GM12878 (cell line): ENCODE measurements around the gene ACOT12. TPM values are rescaled to one million over a fixed set of nuclear protein-coding genes. Genes with fewer than 3 reads are reported as not detected.

Source experiments
- ATAC-seq: fragments of 200-7000 bp; cut with Tn5 transposase; 3 replicates; pipeline ENCODE4 v1.9.1; 2020; ENCODE audit warnings: mild to moderate bottlenecking, moderate library complexity
- BruUV-seq: library from RNA; stranded (reverse); fragments of 400-500 nt; replicated peaks from 2 replicates; lab custom pipeline; 2021; lab: Mats Ljungman, UMichigan
- CTCF ChIA-PET: fragments of 300-600 bp; sonication (Branson Sonifier 250); formaldehyde crosslinking; extraction: SDS; loops from one replicate; lab custom pipeline; 2021; ENCODE audit warnings: inconsistent platforms; lab: Yijun Ruan, JAX
- POLR2A ChIA-PET: fragments of 350-600 bp; formaldehyde crosslinking; extraction: SDS; loops from one replicate; lab custom pipeline; 2021; ENCODE audit warnings: inconsistent platforms; lab: Charles Lee
- RAD21 ChIA-PET: fragments of 300-600 bp; sonication (Branson Sonifier 250); formaldehyde crosslinking; loops from one replicate; lab custom pipeline; 2023; ENCODE audit warnings: antibody characterized with exemption; ENCODE audit not compliant: unreplicated experiment; lab: Charles Lee
- SMC1A ChIA-PET: fragments of 300-600 bp; sonication (Branson Sonifier 250); formaldehyde crosslinking; loops from one replicate; lab custom pipeline; 2023; ENCODE audit not compliant: unreplicated experiment, uncharacterized antibody; lab: Charles Lee
- DNase-seq: peaks from one replicate; pipeline ENCODE4 v3.0.0-alpha.2; 2011; ENCODE audit warnings: low read depth, low spot score
- FAIRE-seq: peaks from 3 replicates; lab custom pipeline; 2011; peaks lifted over from hg19 to GRCh38; lab: Jason Lieb, UNC
- H2AFZ ChIP-seq: 2 replicates; pipeline ENCODE4 v1.6.0; 2011; ENCODE audit warnings: low read depth, low read length, control low read depth; ENCODE audit not compliant: control insufficient read depth
- H3K27ac ChIP-seq: 2 replicates; pipeline ENCODE4 v1.5.1; 2011; ENCODE audit warnings: control low read depth; ENCODE audit not compliant: control insufficient read depth, insufficient read depth
- H3K27me3 ChIP-seq, 2 experiments: replicated peaks in 1 of 2; 2 replicates each; pipeline versions ENCODE4 v1.6.0 to v1.6.1; 2011; ENCODE audit warnings: low read length in 1 of 2; ENCODE audit not compliant: control insufficient read depth in 2 of 2, insufficient read depth in 2 of 2
- H3K36me3 ChIP-seq, 2 experiments: 2 replicates each; pipeline ENCODE4 v1.5.1; 2011; ENCODE audit warnings: low read length in 1 of 2; ENCODE audit not compliant: control insufficient read depth in 2 of 2, insufficient read depth in 2 of 2
- H3K4me1 ChIP-seq: 2 replicates; pipeline ENCODE4 v1.6.1; 2011; ENCODE audit warnings: mild to moderate bottlenecking, low read length, moderate library complexity, mixed read lengths; ENCODE audit not compliant: control insufficient read depth, insufficient read depth
- H3K4me2 ChIP-seq: 2 replicates; pipeline ENCODE4 v1.6.0; 2011; ENCODE audit warnings: control low read depth; ENCODE audit not compliant: control insufficient read depth, insufficient read depth
- H3K4me3 ChIP-seq: fragments of 200-600 bp; sonication (generic); 2 replicates; pipeline ENCODE4 v1.5.1; 2016
- H3K79me2 ChIP-seq: 2 replicates; pipeline ENCODE4 v1.6.0; 2011; ENCODE audit warnings: low read length; ENCODE audit not compliant: control insufficient read depth, insufficient read depth
- H3K9ac ChIP-seq: 2 replicates; pipeline ENCODE4 v1.8.0; 2011; ENCODE audit warnings: low read length, control low read depth, mixed read lengths; ENCODE audit not compliant: control insufficient read depth, insufficient read depth
- H3K9me3 ChIP-seq: replicated peaks from 3 replicates; pipeline ENCODE4 v1.5.1; 2011; ENCODE audit warnings: mild to moderate bottlenecking, low read length; ENCODE audit not compliant: control insufficient read depth, insufficient read depth
- H4K20me1 ChIP-seq: 2 replicates; pipeline ENCODE4 v1.6.0; 2011; ENCODE audit not compliant: control insufficient read depth, insufficient read depth
- CBFB ChIP-seq: IDR thresholded peaks from 2 replicates; pipeline ENCODE4 v1.6.1; 2016; ENCODE audit warnings: antibody characterized with exemption, low read depth
- IKZF1 ChIP-seq: fragments of 450-650 bp; conservative IDR thresholded peaks from 2 replicates; pipeline ENCODE4 v1.6.1; 2017; ENCODE audit warnings: antibody characterized with exemption, mild to moderate bottlenecking
- NFXL1 ChIP-seq: fragments of 450-650 bp; IDR thresholded peaks from 2 replicates; pipeline ENCODE4 v1.6.1; 2017; ENCODE audit warnings: antibody characterized with exemption, mild to moderate bottlenecking, borderline replicate concordance
- PBX3 ChIP-seq: IDR thresholded peaks from 2 replicates; pipeline ENCODE4 v1.6.1; 2011; ENCODE audit warnings: mild to moderate bottlenecking, low read depth, low read length, moderate library complexity; ENCODE audit not compliant: insufficient replicate concordance
- RELA ChIP-seq: fragments of 450-650 bp; IDR thresholded peaks from 2 replicates; pipeline ENCODE4 v1.8.0; 2014; ENCODE audit warnings: borderline replicate concordance; ENCODE audit not compliant: partially characterized antibody
- SP1 ChIP-seq: IDR thresholded peaks from one replicate; pipeline ENCODE4 v1.6.1; 2011; ENCODE audit warnings: low read depth, low read length
- SREBF2 ChIP-seq: IDR thresholded peaks from 2 replicates; pipeline ENCODE4 v1.6.1; 2012; ENCODE audit warnings: mild to moderate bottlenecking, low read length
- STAT3 ChIP-seq: IDR thresholded peaks from 2 replicates; pipeline ENCODE4 v1.6.1; 2011; ENCODE audit warnings: low read depth, low read length, improper control_type of control experiment
- ZNF274 ChIP-seq: IDR thresholded peaks from one replicate; pipeline ENCODE4 v1.8.0; 2011; ENCODE audit not compliant: insufficient read length, insufficient read depth
- WGBS: methylation state at CpG from one replicate; pipeline ENCODE4 v1.1.6; 2016; ENCODE audit warnings: low lambda C conversion rate; ENCODE audit not compliant: insufficient replicate concordance, insufficient coverage; ENCODE audit errors: missing lambda C conversion rate; 5-methylcytosine and 5-hydroxymethylcytosine counted together
- in situ Hi-C: fragments of 300-500 bp; cut with MboI; formaldehyde crosslinking; loops from 9 replicates; pipeline ENCODE4 v1.14.3; 2018; ENCODE audit warnings: mixed read lengths
- intact Hi-C: fragments of 100-400 bp; cut with micrococcal nuclease; formaldehyde crosslinking; loops from one replicate; pipeline ENCODE4 v1.14.2; 2022; ENCODE audit not compliant: unreplicated experiment
- polyA plus RNA-seq, 11 experiments: library from polyadenylated mRNA; depleted of rRNA in 4 of 11; unstranded in 6 of 11; stranded (reverse) in 5 of 11; fragments of >200 nt; fragmentation: Nextera tagmentation in 4 of 11; fragmentation: Illumina TruSeq in 1 of 11; extraction: Ambion mirVana in 4 of 11; extraction: Trizol in 1 of 11; gene quantifications; 1 replicate in 1 of 11; 2 replicates in 10 of 11; pipeline versions ENCODE4 v1.2.1 to v1.2.3, GENCODE V29; 2011 to 2016; ENCODE audit warnings: inconsistent platforms in 2 of 11, missing spikeins in 2 of 11, low read depth in 1 of 11
- total RNA-seq, 4 experiments: library from RNA; depleted of rRNA in 3 of 4; stranded (reverse); fragments of >200 nt in 3 of 4; fragmentation: Illumina TruSeq in 1 of 4; extraction: Trizol in 1 of 4; gene quantifications; 2 replicates each; pipeline versions ENCODE4 v1.2.1 to v1.2.3, GENCODE V29; 2013 to 2021
- TF ChIP-seq, protein P1 (sequence below): fragments of 450-650 bp; IDR thresholded peaks from 2 replicates; pipeline ENCODE4 v1.6.1; 2017; ENCODE audit warnings: mild to moderate bottlenecking, moderate library complexity

Gene ACOT12
- total and polyA plus RNA-seq, 10 of the 15 experiments (the other 5 are each of a cell fraction or from before 2014, with no cell fraction given): 0.08 TPM; not detected in 9

DNA sequence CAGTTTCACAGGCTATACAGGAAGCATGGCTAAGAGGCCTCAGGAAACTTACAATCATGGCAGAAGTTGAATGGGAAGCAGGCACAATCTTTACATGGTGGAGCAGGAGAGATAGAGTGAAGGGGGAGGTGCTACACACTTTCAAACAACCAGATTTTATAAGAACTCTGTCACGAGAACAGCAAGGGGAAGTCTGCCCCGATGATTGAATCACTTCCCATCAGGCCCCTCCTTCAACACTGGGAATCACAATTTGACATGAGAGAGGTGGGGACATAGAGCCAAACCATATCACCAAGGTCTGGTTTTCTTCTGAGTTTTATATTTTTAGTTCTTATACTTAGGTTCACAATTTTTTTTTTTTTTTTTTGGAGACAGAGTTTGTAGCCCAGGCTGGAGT, 76.4 kb downstream of the ACOT12 start (continued):
- no peak for TF ChIP-seq PBX3
- TF ChIP-seq, protein P1, sequence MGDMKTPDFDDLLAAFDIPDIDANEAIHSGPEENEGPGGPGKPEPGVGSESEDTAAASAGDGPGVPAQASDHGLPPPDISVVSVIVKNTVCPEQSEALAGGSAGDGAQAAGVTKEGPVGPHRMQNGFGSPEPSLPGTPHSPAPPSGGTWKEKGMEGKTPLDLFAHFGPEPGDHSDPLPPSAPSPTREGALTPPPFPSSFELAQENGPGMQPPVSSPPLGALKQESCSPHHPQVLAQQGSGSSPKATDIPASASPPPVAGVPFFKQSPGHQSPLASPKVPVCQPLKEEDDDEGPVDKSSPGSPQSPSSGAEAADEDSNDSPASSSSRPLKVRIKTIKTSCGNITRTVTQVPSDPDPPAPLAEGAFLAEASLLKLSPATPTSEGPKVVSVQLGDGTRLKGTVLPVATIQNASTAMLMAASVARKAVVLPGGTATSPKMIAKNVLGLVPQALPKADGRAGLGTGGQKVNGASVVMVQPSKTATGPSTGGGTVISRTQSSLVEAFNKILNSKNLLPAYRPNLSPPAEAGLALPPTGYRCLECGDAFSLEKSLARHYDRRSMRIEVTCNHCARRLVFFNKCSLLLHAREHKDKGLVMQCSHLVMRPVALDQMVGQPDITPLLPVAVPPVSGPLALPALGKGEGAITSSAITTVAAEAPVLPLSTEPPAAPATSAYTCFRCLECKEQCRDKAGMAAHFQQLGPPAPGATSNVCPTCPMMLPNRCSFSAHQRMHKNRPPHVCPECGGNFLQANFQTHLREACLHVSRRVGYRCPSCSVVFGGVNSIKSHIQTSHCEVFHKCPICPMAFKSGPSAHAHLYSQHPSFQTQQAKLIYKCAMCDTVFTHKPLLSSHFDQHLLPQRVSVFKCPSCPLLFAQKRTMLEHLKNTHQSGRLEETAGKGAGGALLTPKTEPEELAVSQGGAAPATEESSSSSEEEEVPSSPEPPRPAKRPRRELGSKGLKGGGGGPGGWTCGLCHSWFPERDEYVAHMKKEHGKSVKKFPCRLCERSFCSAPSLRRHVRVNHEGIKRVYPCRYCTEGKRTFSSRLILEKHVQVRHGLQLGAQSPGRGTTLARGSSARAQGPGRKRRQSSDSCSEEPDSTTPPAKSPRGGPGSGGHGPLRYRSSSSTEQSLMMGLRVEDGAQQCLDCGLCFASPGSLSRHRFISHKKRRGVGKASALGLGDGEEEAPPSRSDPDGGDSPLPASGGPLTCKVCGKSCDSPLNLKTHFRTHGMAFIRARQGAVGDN: no peak

- SMC1A ChIA-PET: no interaction called here
- Histone ChIP-seq H3K4me1 (no peaks in the 10 kb centered on the region), H3K4me3 (no peak overlapping the region), H2AFZ (no peak overlapping the region), H3K27ac (no peak overlapping the region), H3K4me2 (no peak overlapping the region), H3K36me3 (no peaks in the 10 kb centered on the region; a peak in 1 of 4 replicates), H4K20me1 (no peaks in the 10 kb centered on the region), H3K9ac (no peak overlapping the region), H3K9me3 (no peaks in the 10 kb centered on the region), H3K79me2 (no peaks in the 10 kb centered on the region), H3K27me3 (no peaks in the 10 kb centered on the region)
- TF ChIP-seq NFXL1 (no peak), SP1 (no peak), SREBF2 (no peak), CBFB (no peak), STAT3 (no peak), IKZF1 (no peak), RELA (no peak), ZNF274 (no peak)
- CTCF ChIA-PET: interaction anchor here (4.6 kb wide), 1 partner anchor 14 kb away, joined by 16 read pairs; the partner anchor contains the start of gene ZCCHC9
- in situ Hi-C loops (no loop called here), intact Hi-C loops (no loop called here)
- RAD21 ChIA-PET: no interaction called here
- no peak for DNase-seq
- ATAC-seq: peak; percentile 25; the same call in 2 of the 3 replicates
- no TSS peak for BruUV-seq
- POLR2A ChIA-PET: no interaction called here
- 0% methylated on average over 2 of the region's 2 CpGs for WGBS
- FAIRE-seq: no peak
These were observed 77.4 kb downstream of the ACOT12 start for GRCh38 chr5:81316571-81316970.
